Neural progenitor cell (in vitro differentiated cells): ENCODE results near the gene NALCN.

Source experiments
- EZH2 ChIP-seq: fragments of 200-600 bp; sonication (generic); IDR thresholded peaks from 2 replicates; pipeline ENCODE4 v1.6.1; 2017; ENCODE audit warnings: antibody characterized with exemption, mild to moderate bottlenecking, moderate library complexity
- EZH2phosphoT487 ChIP-seq: fragments of 200-600 bp; sonication (generic); IDR thresholded peaks from 2 replicates; pipeline ENCODE4 v1.6.1; 2017; ENCODE audit warnings: antibody characterized with exemption
- TF ChIP-seq, protein P1 (sequence below): fragments of 200-600 bp; sonication (generic); IDR thresholded peaks from 2 replicates; pipeline ENCODE4 v1.5.1; 2017; ENCODE audit warnings: antibody characterized with exemption, mild to moderate bottlenecking

DNA sequence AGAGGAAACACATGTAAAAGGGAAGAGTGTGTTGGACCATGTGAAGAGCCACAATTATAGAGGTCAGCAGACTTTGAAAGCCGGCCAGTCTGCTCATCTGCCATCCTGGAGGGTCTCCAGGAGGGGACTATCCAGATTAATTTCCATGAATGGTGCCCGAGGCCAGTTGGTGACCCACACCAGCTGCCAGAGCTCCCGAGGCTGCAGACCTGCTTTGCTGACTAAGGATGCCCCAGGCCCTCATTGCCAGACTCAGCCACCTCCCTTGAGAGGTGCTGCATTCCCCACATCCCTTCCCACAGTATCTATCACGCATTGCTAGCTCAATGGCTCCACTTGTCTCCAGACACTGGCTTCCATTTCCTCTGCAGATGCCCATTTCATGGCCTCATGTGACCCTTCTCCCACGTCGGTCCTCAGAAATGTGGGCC lies 110.3 kb downstream of the NALCN start:
- TF ChIP-seq, protein P1, sequence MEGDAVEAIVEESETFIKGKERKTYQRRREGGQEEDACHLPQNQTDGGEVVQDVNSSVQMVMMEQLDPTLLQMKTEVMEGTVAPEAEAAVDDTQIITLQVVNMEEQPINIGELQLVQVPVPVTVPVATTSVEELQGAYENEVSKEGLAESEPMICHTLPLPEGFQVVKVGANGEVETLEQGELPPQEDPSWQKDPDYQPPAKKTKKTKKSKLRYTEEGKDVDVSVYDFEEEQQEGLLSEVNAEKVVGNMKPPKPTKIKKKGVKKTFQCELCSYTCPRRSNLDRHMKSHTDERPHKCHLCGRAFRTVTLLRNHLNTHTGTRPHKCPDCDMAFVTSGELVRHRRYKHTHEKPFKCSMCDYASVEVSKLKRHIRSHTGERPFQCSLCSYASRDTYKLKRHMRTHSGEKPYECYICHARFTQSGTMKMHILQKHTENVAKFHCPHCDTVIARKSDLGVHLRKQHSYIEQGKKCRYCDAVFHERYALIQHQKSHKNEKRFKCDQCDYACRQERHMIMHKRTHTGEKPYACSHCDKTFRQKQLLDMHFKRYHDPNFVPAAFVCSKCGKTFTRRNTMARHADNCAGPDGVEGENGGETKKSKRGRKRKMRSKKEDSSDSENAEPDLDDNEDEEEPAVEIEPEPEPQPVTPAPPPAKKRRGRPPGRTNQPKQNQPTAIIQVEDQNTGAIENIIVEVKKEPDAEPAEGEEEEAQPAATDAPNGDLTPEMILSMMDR: no peak
- TF ChIP-seq EZH2phosphoT487 (no peak), EZH2 (no peak)
